Colonic mucosa (tissue), 4 donors: ENCODE data around the gene DPM3. TPM values are rescaled to one million over a fixed set of nuclear protein-coding genes. Genes with fewer than 3 reads are reported as not detected.
"Not testable (repeated sequence)": the region's sequence is repeated elsewhere in the genome, so short reads cannot be mapped to it uniquely, and the experiment has no call there.

Source experiments
- DNase-seq: peaks from one replicate; pipeline ENCODE4 v3.0.0-alpha.2; 2020
- H3K27ac ChIP-seq: fragments of 200-600 bp; one replicate; pipeline ENCODE4 v1.8.0; 2021
- H3K27me3 ChIP-seq: fragments of 200-600 bp; one replicate; pipeline ENCODE4 v1.8.0; 2021
- H3K36me3 ChIP-seq: fragments of 200-600 bp; one replicate; pipeline ENCODE4 v1.8.0; 2021
- H3K4me1 ChIP-seq: fragments of 200-600 bp; one replicate; pipeline ENCODE4 v1.8.0; 2021; ENCODE audit warnings: mild to moderate bottlenecking
- H3K4me3 ChIP-seq: fragments of 200-600 bp; one replicate; pipeline ENCODE4 v1.8.0; 2021
- H3K9ac ChIP-seq, 2 donors: one replicate each; pipeline ENCODE4 v1.7.0; 2013; ENCODE audit warnings: control low read depth in 2 of 2, low read depth in 2 of 2, low read length in 2 of 2
- H3K9me3 ChIP-seq: fragments of 200-600 bp; one replicate; pipeline ENCODE4 v1.8.0; 2021
- CTCF ChIP-seq: fragments of 200-600 bp; IDR thresholded peaks from one replicate; pipeline ENCODE4 v1.8.0; 2022; ENCODE audit warnings: antibody characterized with exemption, mild to moderate bottlenecking
- intact Hi-C: fragments of 100-400 bp; cut with DNase I; formaldehyde crosslinking; loops from one replicate; pipeline ENCODE4 v1.14.1; 2022
- total RNA-seq, 2 donors: library from RNA; stranded (reverse); fragmentation: NEBNext Ultra II Directional in 1 of 2; extraction: Animal tissue kit (Norgen Biotek cat#: 25700) in 1 of 2; gene quantifications; one replicate each; pipeline ENCODE4 v1.2.1, GENCODE V29; 2021
- donor health status: healthy.
- donor health status: DM: no; HTN: no; CAD: no.
- donor health status: DM: no; HTN: no; CAD: no.

The DPM3 gene
- total RNA-seq, 2 donors from 2014 or later, result 149 to 182 TPM

GRCh38 chr1:155166471-155167165 lies 26.3 kb upstream of the DPM3 start:
- peaks cover 7% of the 10 kb centered on the region for H3K36me3 ChIP-seq
- H3K4me3 ChIP-seq, result no peak overlapping the region
- no peak for TF ChIP-seq CTCF
- intact Hi-C loops, result no loop called here
- H3K27me3 ChIP-seq, result no peaks in the 10 kb centered on the region
- DNase-seq, result peak; percentile 31
- H3K27ac ChIP-seq, result no peak overlapping the region
- no peaks in the 10 kb centered on the region for H3K9me3 ChIP-seq
- peaks cover 7% of the 10 kb centered on the region for H3K4me1 ChIP-seq
- H3K9ac ChIP-seq, result no peak overlapping the region

GRCh38 chr1:155166051-155166470 lies 25.7 kb upstream of the DPM3 start:
- TF ChIP-seq CTCF, result no peak
- H3K9ac ChIP-seq, result no peak overlapping the region
- H3K4me1 ChIP-seq, result peaks cover 7% of the 10 kb centered on the region
- peaks cover 7% of the 10 kb centered on the region for H3K36me3 ChIP-seq
- no peak for DNase-seq
- no peaks in the 10 kb centered on the region for H3K9me3 ChIP-seq
- no peak overlapping the region for H3K27ac ChIP-seq
- intact Hi-C loops, result no loop called here
- no peaks in the 10 kb centered on the region for H3K27me3 ChIP-seq
- no peak overlapping the region for H3K4me3 ChIP-seq

- H3K4me1 ChIP-seq, H3K9ac ChIP-seq, H3K9me3 ChIP-seq, H3K27me3 ChIP-seq, H3K27ac ChIP-seq, intact Hi-C loops, H3K4me3 ChIP-seq, H3K36me3 ChIP-seq, DNase-seq: not testable (repeated sequence)
These were observed 24.3 kb upstream of the DPM3 start for GRCh38 chr1:155164625-155165024.

GRCh38 chr1:155163785-155164184 lies 23.5 kb upstream of the DPM3 start:
- H3K36me3 ChIP-seq, H3K9ac ChIP-seq, intact Hi-C loops, H3K9me3 ChIP-seq, DNase-seq, H3K27me3 ChIP-seq, H3K27ac ChIP-seq, H3K4me1 ChIP-seq, H3K4me3 ChIP-seq: not testable (repeated sequence)

GRCh38 chr1:155162631-155163030 lies 22.3 kb upstream of the DPM3 start:
- H3K9ac ChIP-seq, intact Hi-C loops, H3K27me3 ChIP-seq, H3K9me3 ChIP-seq, H3K4me3 ChIP-seq, H3K4me1 ChIP-seq, DNase-seq, H3K36me3 ChIP-seq, H3K27ac ChIP-seq: not testable (repeated sequence)

- Histone ChIP-seq H3K9ac (no peak overlapping the region), H3K9me3 (no peaks in the 10 kb centered on the region), H3K27ac (no peak overlapping the region), H3K27me3 (no peaks in the 10 kb centered on the region), H3K36me3 (no peaks in the 10 kb centered on the region), H3K4me3 (no peak overlapping the region), H3K4me1 (no peaks in the 10 kb centered on the region)
- intact Hi-C loops, result no loop called here
- no peak for TF ChIP-seq CTCF
- DNase-seq, result no peak
These were observed 19.8 kb upstream of the DPM3 start for GRCh38 chr1:155160128-155160527.

- Histone ChIP-seq H3K9ac (no peak overlapping the region), H3K27ac (no peak overlapping the region), H3K9me3 (no peaks in the 10 kb centered on the region), H3K4me1 (no peaks in the 10 kb centered on the region), H3K27me3 (no peaks in the 10 kb centered on the region), H3K36me3 (no peaks in the 10 kb centered on the region), H3K4me3 (no peak overlapping the region)
- intact Hi-C loops, result no loop called here
- no peak for TF ChIP-seq CTCF
- no peak for DNase-seq
These were observed 18.7 kb upstream of the DPM3 start for GRCh38 chr1:155158991-155159390.

- DNase-seq, H3K9me3 ChIP-seq, H3K4me3 ChIP-seq, H3K27ac ChIP-seq, H3K36me3 ChIP-seq, H3K27me3 ChIP-seq, H3K4me1 ChIP-seq, H3K9ac ChIP-seq, intact Hi-C loops: not testable (repeated sequence)
These were observed 15.8 kb upstream of the DPM3 start for GRCh38 chr1:155155996-155156643.
